Activated gamma-delta T cell treated with anti-CD3 and anti-CD28 coated beads, Interleukin-2, amount 50 U/mL, for 16 hours (primary cell): Measurements from ENCODE around the gene ITGBL1.

Experiments
- DNase-seq: peaks from one replicate; pipeline ENCODE4 v3.0.0-alpha.2; 2020; ENCODE audit warnings: low read depth

Gene ITGBL1, protein sequence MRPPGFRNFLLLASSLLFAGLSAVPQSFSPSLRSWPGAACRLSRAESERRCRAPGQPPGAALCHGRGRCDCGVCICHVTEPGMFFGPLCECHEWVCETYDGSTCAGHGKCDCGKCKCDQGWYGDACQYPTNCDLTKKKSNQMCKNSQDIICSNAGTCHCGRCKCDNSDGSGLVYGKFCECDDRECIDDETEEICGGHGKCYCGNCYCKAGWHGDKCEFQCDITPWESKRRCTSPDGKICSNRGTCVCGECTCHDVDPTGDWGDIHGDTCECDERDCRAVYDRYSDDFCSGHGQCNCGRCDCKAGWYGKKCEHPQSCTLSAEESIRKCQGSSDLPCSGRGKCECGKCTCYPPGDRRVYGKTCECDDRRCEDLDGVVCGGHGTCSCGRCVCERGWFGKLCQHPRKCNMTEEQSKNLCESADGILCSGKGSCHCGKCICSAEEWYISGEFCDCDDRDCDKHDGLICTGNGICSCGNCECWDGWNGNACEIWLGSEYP

DNA sequence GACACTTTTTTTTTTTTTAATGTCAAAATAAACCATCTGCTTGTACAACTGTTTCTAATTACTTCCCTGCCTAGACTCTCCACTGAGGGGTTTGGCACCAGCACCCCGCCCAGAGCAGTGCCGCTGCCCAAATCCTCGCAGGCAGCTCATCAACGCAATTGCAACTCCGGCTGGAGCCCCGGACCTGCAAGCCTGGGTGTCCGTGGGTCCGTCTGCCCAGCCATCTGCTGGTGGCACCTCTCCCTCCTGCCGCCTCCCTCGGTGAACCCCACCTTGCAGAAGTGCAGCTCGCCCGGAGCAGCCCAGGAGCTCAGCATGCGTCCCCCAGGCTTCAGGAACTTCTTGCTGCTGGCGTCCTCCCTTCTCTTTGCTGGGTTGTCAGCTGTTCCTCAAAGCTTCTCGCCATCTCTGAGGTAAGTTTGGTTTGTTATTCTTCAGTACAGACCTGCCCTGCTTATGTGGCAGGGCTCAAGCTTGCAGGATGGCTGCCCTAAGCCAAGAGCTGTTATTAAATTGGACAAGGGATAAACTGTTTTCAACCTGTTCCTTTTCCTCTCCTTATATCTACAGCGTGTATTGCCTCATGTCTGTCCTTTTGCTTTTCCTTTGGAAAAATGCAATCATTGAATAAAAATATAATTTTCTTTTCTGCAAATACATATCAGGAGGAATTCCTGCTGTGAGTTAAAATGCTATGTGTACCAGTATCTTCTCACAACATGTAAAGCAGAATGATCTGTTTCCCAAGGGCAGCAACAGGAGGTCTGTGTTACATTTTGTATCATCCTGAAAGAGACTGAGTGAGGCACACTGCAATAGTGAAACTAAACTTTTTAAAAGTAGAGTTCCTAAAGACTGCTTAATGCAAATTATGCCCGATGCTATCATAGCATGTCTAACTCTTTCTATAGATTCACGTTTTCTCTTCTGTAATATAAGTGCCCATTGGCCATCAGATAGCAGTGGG lies at the start of gene ITGBL1:
Gene ITGBL1, plus strand, starts transcription at position 157 of the 967 bp plus-strand sequence. Its CDS starts 159 bp downstream, at position 316.
- DNase-seq, result no peak

DNA sequence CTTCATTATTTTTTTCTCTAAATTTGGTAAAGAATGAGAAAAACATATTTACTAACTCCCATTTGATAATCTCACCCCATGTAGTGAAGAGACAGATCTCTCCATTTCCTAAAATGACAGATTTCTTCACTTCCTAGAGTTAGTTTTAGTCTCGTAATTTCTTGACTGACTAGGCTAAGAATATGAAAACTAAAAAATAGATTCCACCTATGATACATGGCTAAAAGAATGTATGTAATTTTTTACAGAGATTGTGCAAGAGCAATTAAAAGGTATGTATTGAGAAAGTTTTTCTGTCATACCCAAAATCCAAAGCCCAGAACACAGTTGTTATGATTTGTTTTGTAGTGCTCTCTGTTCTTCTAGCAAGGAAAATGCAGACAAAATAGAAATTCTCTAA lies 45.7 kb upstream of the ITGBL1 start:
- no peak for DNase-seq

DNA sequence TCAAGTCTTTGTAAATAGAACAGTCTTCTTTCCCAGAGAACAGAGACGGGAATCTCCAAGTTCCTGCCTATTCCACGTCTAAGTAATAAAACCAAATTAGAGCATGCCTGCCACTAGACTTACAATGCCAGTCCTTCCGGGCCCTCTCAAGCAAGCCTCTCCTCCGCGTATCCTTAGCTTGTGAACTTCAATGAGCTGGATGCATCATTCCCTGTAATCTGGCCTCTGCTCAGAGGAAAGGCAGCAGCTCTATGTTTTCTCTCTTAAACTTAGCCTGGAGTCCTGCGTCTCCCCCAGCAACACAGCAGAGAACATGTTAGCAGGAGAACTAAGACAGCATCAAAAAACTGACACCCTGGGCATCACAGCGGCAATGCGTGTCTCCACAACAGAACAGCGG lies 44.3 kb upstream of the ITGBL1 start:
- no peak for DNase-seq

DNA sequence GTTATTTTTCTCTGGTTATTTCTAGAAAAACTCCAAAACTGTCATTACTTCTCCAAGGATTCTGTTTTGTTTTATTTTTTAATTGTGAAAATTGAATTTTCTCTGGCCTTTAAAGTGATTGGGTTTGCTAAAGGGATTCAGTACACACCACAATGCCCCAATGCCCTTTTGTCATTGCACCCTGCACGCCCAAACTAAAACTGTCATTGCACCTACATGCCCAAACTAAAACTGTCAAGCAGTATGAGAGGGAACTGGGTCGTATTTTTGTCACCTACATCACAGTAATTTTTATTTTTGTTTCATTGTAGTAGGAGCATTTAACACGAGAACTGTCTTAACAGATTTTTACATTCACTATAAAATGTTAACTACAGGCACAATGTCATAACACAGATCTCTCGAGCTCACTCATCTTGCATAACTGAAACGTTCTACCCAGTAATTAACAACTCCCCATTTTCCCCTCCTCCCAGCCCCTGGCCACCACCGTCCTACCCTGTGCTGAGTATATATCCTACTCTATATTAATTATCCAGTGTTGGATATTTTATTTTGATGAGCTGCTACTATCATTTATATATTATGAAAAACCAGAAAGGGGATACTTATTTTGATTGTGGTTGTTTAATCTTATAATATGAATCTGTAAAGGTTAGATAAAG lies 43.4 kb upstream of the ITGBL1 start:
- no peak for DNase-seq

DNA sequence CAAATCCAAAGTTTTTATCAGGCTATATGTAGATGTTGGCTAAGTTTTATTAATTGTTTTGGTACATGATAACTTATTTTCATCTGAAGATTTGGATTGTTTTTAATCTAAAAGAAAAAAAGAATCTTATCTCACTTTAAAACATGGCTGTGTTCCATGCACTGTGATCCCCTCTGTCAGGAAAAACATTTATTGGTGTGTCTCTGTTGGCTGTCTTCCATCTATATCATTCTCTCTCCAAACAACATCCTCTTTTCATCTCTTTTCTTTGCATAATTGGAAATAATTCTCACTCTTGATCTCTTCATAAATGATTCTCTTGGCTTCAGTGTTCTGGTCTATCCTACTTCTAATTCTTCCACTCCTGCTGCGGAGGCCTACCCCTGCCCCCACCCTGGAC lies 40.4 kb upstream of the ITGBL1 start:
- no peak for DNase-seq

DNA sequence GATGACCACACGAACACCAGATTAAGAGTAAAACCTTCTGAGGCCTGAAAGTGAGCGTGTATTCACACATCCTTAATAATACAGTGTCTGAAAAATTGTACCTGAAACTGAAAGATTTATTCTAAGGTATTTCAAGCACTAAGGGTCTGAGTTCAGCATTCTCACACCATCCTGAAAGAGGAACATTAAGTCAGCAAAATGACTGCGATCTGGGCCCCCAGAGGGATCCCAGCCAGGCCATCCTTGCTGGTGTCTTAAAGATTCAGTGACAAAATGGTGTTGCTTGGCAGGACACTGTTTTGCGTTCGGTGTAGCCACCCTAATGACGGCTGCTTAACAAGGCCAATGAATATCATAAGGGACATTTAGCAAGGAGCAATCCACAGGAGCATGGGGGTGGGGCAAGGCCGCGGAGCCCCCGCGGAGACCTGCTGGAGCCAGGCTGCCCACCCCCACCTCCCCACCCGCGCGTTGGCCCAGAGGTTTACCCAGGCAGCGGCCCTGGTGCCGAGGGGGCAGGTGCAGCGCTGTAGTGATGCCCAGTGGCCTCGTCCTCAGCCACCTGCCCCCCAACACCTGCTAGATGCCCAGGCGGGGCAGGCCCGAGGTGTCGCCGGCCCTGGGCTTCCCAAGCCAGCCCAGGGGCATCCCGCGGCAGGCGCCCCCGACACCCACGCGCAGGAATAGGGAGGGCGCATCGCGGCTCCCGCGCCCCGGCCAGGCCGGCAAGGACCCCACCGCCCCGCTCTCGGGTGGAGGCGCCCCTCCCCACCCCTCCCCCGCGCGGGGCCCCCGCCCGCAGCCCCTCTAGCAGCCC lies 36.9 kb upstream of the ITGBL1 start:
- DNase-seq, result no peak

DNA sequence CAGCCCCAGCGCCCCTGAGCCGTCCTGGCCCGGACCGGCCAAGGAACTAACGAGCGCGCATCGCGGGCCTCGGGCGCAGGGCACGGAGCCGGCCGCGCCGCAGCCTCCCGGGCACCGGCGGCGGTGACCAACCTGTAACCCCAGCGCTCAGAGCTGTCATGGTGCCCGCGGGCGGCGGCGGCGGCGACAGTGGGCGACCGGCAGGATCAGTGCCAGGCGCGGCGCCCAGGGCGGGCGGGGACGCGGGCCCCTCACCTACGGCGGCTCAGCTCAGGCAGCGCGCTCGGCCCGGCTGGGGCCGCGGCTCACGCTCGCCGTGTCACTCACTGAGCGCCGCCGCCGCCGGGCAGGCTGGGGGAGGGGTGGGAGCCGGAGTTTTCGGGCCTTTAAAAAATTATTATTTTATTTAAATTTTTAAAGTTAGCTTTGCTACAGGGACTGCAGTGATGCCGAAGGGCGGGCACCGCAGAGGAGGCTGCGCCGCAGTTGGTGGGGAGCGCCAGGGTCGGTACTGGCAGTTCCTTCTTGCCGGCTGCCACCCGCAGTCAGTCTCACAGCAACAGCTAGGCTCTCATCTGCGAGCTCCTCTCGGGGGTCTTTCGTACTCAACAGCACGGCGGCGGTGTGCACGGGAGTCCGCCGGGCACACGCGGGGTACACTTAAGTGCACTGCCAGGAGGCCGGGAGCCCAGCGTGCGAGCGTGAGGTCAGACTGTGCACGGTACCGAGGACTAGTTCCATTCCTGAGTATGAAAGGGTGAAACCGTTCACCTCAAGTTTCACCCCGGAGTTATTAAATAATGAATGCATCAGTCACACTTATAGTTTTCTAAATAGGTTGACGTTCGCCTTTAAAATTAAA lies 36.1 kb upstream of the ITGBL1 start, which contains the start of gene NALCN:
Gene NALCN, minus strand, starts transcription at position 328 of the 862 bp plus-strand sequence. CDS start 17,382 bp downstream, outside the sequence.
- no peak for DNase-seq

DNA sequence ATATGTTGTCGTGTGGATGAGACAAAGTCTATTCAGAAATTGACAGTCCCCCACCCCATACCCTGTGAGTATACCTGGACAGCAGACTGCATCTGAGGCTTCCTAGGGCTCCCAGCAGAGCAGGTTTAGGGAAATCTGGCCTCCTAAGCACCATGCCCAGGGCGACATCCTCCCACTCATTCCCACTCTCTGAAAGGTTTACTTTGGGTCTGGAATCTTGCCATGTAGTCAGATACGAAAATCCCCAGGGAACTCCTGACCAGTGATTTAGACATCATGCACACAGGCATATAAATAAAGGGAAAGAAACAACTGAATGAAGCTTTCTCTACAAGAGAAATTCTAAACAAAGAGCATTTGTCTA lies 35.5 kb upstream of the ITGBL1 start:
- DNase-seq, result no peak

DNA sequence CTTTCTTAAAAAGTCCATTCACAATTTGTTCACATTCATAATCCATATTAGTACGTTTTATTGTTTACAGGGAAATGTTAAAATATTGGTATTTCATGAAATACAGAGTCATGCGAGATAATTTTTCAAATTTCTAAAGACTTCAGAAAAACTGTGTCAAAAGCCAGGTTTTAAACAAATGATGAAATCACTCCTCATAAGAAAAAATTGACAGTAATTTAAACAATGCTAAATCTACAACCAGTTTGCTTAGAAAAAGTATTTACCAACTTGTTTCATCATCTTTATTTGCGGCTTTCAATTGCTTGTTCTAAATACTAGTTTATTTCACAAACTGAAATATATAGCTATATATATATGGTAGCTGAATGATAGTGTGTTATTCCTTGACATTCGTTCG lies 35.0 kb upstream of the ITGBL1 start:
- DNase-seq, result no peak

DNA sequence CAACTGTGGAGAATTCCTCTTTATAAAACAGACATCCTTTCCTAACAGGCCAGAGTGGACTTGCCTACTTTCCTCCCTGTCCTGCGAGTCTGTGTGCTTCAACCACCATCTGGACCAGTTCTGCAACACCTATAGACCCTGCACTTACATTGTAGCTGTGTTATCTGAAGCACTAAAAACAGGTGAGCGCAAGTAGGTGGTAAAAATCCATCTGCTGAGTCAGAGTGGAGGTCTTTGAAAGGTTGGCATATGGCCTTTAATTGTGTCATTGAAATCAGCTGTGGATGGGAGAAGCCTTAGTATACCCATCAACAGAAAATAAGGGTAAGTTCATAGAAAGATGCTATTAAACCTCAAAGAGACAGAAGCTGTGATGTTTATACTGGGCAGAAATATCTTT lies 28.6 kb upstream of the ITGBL1 start:
- no peak for DNase-seq

DNA sequence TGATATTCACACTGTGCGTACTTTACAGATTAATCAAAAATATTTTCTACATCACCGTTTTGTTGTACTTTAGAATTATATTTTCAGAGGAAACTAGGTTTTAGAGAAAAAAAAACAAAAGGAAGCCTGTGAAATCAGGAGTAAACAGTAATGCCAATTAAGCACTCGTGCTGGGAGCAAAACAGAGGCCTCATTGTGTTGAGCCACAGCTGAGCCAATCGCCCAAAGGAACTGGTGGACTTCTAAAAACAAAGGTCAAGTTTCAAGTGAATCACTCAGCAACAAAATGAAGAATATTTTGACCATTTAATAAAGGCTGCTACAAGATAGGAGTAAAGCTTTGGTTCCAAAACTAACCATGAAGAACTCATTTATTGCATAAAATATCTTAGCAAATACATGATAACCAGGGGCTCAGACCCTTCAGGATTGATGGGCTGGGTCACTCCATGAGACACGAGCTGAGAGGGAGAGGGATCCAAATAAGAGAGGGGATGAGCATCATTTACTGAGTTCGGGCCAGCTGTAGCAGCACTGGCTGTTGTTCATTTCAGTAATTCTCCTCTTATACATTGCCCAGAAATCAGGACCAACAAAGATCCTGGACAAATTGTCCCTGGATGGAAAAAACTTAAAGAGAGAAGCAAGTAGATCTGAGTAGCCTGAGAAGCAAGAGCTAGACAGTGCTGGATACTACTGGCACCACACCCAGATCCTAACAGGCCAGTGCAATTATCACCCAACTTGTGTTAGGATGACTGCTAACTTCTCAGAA lies 27.9 kb upstream of the ITGBL1 start:
- DNase-seq, result no peak

DNA sequence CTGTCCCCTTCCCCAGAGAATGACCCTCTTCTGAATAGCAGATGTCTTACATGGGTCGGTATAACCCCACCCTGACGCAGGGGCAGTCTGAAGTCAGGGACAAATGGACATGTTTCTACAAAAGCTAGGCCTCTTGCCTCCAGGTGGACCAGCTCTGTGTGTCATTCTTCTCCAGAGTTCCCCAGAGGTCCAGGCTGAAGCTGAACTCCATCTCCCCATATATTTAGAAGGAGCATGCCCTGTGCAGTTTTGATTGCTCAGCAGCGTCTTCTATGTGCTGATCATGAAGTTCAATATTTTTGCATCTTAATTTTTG lies 27.4 kb upstream of the ITGBL1 start:
- no peak for DNase-seq

DNA sequence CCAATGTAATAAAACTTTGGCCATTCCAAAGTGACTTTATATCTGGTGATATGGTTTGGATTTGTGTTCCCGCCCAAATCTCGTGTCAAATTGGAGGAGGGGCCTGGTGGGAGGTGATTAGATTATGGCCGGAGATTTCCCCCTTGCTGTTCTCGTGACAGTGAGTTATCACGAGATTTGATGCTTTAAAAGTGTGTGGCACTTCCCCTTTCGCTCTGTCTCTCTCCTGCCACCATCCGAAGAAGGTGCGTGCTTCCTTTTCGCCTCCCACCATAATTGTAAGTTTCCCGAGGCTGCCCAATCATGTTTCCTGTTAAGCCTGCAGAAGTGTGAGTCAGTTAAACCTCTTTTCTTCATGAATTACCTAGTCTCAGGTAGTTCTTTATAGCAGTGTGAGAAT lies 26.9 kb upstream of the ITGBL1 start:
- DNase-seq, result no peak

DNA sequence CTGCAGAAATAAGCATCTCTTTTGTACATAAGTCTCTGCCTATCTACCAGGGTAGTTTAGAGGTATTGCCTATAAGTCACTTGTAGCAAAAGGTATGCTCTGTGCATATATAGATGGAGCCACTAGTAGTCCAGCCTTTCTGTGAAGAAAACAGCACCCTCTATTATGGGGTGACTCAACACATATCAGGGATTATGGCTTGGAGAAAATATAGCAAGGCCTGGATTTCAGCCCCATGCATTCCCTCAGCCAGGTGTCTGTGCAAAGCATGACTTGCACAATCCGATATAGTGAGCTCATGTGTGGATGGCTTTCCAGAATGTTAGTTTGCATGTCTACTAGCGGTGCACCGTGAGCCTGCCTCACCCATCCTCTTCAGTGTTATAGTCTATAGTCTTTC lies 22.7 kb upstream of the ITGBL1 start:
- DNase-seq, result no peak

DNA sequence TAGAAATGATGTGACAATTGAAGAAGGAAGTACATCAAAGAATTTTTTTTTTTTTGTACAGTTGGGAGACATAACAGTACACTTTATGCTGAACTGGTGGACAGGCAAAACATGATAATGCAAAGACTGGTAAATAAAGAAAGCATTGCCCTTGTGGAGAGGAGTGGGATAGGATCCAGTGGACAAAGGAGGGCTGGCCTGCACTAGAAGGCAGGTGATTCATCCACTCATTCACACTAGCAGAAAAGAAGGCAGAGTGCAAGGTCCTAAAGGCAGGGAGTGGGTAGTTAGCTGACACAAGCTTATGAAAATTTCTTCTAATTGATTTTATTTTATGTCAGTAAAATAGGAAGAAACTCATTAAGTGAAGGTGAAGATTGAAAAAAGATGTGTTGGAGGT lies 18.6 kb upstream of the ITGBL1 start:
- DNase-seq, result no peak

DNA sequence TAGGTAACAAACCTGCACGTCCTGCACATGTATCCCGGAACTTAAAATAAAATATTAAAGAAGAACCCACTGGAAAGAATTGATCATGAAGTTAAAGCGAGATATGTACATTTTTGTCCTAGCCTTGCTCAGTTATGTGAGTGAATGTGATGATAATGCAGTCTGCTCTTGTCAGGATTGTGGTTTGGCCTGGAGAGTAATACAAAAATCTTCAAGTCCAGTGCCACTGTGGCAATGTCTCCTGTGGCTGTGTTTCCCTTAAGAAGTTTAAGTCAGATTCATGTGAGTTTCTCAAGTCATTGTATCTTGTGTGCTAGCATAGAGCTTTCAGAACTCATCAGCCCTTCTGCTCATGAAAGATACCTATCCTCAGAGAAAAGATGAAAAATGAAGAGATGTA lies 18.0 kb upstream of the ITGBL1 start:
- DNase-seq, result no peak

DNA sequence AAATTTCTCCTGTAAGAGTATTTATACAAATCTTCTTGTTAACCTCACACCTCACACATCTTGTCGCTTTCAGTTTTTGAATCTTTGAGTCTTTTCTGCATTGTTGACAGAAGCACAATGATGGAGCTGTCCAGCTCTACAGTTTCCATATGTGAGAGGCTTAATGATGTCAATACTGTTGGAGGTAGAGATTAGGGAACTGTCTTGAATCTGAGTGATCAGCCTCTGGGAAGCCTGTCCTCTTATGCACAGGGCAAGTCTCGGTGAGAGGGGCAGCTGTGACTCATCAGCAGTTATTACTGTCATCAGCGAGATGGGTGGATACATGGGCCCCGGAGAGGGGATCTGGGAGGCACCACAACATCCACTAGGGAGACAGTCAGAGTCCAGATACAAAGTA lies 4.6 kb upstream of the ITGBL1 start:
- DNase-seq, result no peak

DNA sequence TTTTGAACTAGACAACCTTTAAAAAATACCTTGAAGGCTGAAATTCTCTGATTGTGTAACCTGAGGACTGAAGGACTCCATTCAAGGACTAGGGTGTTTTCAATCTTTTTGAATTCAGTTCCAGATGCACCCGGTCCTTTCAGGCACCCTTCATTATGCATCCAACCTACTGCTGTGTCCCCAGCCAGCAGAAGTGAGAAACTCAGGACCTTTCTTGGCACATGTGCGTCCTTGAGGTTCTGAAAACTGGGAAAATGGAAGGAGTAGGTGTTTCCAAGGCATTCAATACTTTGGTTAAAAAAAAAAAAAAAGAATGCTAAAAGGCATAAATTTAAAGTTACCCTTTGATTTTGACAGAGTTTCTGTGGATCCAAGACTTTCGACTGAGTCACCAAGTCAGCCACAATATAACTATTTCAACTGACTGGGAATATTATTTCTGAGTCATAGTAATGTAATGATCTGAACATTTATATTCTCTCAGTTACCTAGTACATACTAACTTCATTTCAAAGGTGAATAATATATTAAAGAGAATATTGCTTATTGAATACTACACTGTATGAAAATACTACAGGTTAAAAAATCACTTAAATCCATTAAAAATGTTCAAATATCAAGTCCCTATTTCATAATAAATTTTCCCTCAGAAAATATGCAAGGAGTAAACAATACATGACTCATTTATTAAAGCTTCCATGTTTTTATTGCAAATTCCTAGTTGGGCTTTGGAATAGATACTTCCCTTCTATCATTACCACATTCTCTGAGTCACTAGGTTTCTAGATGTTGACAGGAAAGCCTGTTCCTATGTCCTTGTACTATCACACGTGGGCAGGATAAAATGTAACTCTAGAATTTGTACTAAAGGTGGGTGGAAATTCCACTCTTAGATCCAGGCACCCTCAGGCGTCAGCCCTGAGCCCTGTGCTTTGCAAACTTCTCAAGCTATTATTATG lies 2.4 kb upstream of the ITGBL1 start:
- no peak for DNase-seq

DNA sequence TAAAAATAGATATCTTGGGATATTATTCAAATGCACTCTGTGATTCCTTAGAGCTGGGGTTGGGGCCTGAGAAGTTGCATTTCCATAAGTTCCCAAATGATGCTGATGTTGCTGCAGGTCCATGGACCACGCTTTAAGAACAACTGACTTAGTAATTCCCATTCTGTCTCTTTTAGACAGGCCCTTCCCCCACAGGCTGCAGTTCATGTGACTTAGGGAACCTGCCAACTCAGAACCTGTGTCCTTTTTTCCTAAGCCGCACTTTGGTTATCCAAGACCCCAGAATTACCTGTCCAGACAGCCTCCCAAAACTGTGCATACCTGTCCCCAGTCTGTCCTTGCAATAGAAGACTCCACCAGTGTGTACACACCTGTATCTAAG lies 1.7 kb upstream of the ITGBL1 start:
- no peak for DNase-seq
